K562 (cell line): ENCODE results near the gene CXCR6. TPM values are rescaled to one million over a fixed set of nuclear protein-coding genes. Genes with fewer than 3 reads are reported as not detected.

Source experiments
- ATAC-seq: fragments of 200-7000 bp; cut with Tn5 transposase; 3 replicates; pipeline ENCODE4 v1.9.1; 2020; ENCODE audit warnings: moderate library complexity
- BruUV-seq: library from RNA; stranded (reverse); fragments of 400-500 nt; replicated peaks from 2 replicates; lab custom pipeline; 2021; lab: Mats Ljungman, UMichigan
- CTCF ChIA-PET: fragments of 300-600 bp; formaldehyde crosslinking; extraction: SDS; loops from one replicate; lab custom pipeline; 2021; ENCODE audit warnings: low intra/inter-chr PET ratio; lab: Yijun Ruan, JAX
- POLR2A ChIA-PET: fragments of 300-600, 350-650 bp; sonication (Branson Sonifier 250); formaldehyde crosslinking; extraction: SDS; loops from one replicate; lab custom pipeline; 2021; ENCODE audit warnings: antibody characterized with exemption, inconsistent platforms; lab: Yijun Ruan, JAX
- DNase-seq, 4 experiments: peaks; one replicate each; pipeline versions ENCODE4 v3.0.0 to v3.0.0-alpha.2; 2011 to 2018; ENCODE audit warnings: low spot score in 3 of 4, mixed read lengths in 3 of 4; ENCODE audit errors: extremely low read depth in 1 of 4
- FAIRE-seq: peaks from 2 replicates; lab custom pipeline; 2011; peaks lifted over from hg19 to GRCh38; lab: Jason Lieb, UNC
- H2AFZ ChIP-seq: 2 replicates; pipeline ENCODE4 v1.6.0; 2011; ENCODE audit warnings: low read depth, low read length, control low read depth, inconsistent platforms
- H3K27ac ChIP-seq: fragments of 200-600 bp; 3 replicates; pipeline ENCODE4 v1.8.0; 2011; ENCODE audit warnings: low read depth, mild to moderate bottlenecking, control low read depth, inconsistent platforms, low read length, moderate library complexity, mixed read lengths; ENCODE audit errors: extremely low read depth
- H3K27me3 ChIP-seq, 2 experiments: fragments of 300-600 bp in 1 of 2; 2 replicates in 1 of 2; 3 replicates in 1 of 2; pipeline versions ENCODE4 v1.6.0 to v1.8.0; 2011; ENCODE audit warnings: inconsistent platforms in 2 of 2, low read length in 2 of 2, mild to moderate bottlenecking in 1 of 2, mixed read lengths in 1 of 2, moderate library complexity in 1 of 2; ENCODE audit not compliant: control insufficient read depth in 2 of 2, insufficient read depth in 2 of 2
- H3K36me3 ChIP-seq: fragments of 300-600 bp; 3 replicates; pipeline ENCODE4 v1.8.0; 2011; ENCODE audit warnings: mild to moderate bottlenecking, low read length, inconsistent platforms; ENCODE audit not compliant: control insufficient read depth, insufficient read depth
- H3K4me1 ChIP-seq, 2 experiments: fragments of 200-600 bp in 1 of 2; replicated peaks in 1 of 2; 2 replicates in 1 of 2; 3 replicates in 1 of 2; pipeline versions ENCODE4 v1.5.1 to v1.8.0; 2011; ENCODE audit warnings: inconsistent platforms in 2 of 2, low read length in 2 of 2, mild to moderate bottlenecking in 1 of 2, mixed read lengths in 1 of 2, moderate library complexity in 1 of 2; ENCODE audit not compliant: control insufficient read depth in 2 of 2, insufficient read depth in 2 of 2
- H3K4me2 ChIP-seq: 2 replicates; pipeline ENCODE4 v1.6.1; 2011; ENCODE audit warnings: low read length, control low read depth, inconsistent platforms, mixed read lengths; ENCODE audit not compliant: insufficient read depth
- H3K4me3 ChIP-seq: fragments of 200-600 bp; sonication (generic), shearing (Covaris generic); 2 replicates; pipeline ENCODE4 v1.5.1; 2016; ENCODE audit warnings: control low read depth, inconsistent platforms
- H3K79me2 ChIP-seq: fragments of 200-600 bp; 3 replicates; pipeline ENCODE4 v1.8.0; 2011; ENCODE audit warnings: low read length, inconsistent platforms; ENCODE audit not compliant: control insufficient read depth, insufficient read depth
- H3K9ac ChIP-seq, 2 experiments: 2 replicates each; pipeline versions ENCODE4 v1.6.0 to v1.6.1; 2011; ENCODE audit warnings: low read depth in 2 of 2, low read length in 2 of 2, control low read depth in 1 of 2, inconsistent platforms in 1 of 2, mild to moderate bottlenecking in 1 of 2, mixed read lengths in 1 of 2; ENCODE audit not compliant: insufficient read depth in 1 of 2
- H3K9me1 ChIP-seq: one replicate; pipeline ENCODE4 v1.6.0; 2011; ENCODE audit warnings: inconsistent platforms, mild to moderate bottlenecking, low read length, moderate library complexity; ENCODE audit not compliant: control insufficient read depth, insufficient read depth
- H3K9me3 ChIP-seq: replicated peaks from 2 replicates; pipeline ENCODE4 v1.5.1; 2011; ENCODE audit warnings: low read depth, low read length, inconsistent platforms; ENCODE audit not compliant: control insufficient read depth, insufficient read depth
- H4K20me1 ChIP-seq: replicated peaks from 2 replicates; pipeline ENCODE4 v1.6.1; 2011; ENCODE audit warnings: low read length, inconsistent platforms, mixed read lengths; ENCODE audit not compliant: control insufficient read depth, insufficient read depth
- HDGF ChIP-seq: fragments of 450-650 bp; IDR thresholded peaks from 2 replicates; pipeline ENCODE4 v1.6.1; 2016
- KLF13 ChIP-seq: fragments of 450-650 bp; IDR thresholded peaks from 2 replicates; pipeline ENCODE4 v1.6.1; 2016; ENCODE audit warnings: missing genetic modification characterization, low read depth, mild to moderate bottlenecking, missing compliant biosample characterization, moderate library complexity, borderline replicate concordance
- RBM14 ChIP-seq: fragments of 200-400 bp; formaldehyde crosslinking; IDR thresholded peaks from 2 replicates; pipeline ENCODE4 v1.6.1; 2018; ENCODE audit warnings: low read depth, mild to moderate bottlenecking, low read length, moderate library complexity, borderline replicate concordance; ENCODE audit not compliant: insufficient read depth
- WHSC1 ChIP-seq: IDR thresholded peaks from one replicate; pipeline ENCODE4 v1.6.1; 2012; ENCODE audit warnings: low read length, control low read depth, inconsistent platforms
- ZBTB34 ChIP-seq: fragments of 250-450 bp; sonication (Bioruptor Pico); IDR thresholded peaks from 2 replicates; pipeline ENCODE4 v1.8.0; 2021; ENCODE audit warnings: mild to moderate bottlenecking, moderate library complexity
- ZNF282 ChIP-seq: sonication (generic); formaldehyde crosslinking; IDR thresholded peaks from 2 replicates; pipeline ENCODE4 v1.8.1; 2023; ENCODE audit warnings: missing genetic modification reagents
- WGBS: fragments of 100-300 bp; shearing (Covaris generic); methylation state at CpG from one replicate; pipeline ENCODE4 v1.1.6; 2016; ENCODE audit warnings: low coverage, mixed read lengths; ENCODE audit not compliant: insufficient coverage; ENCODE audit errors: missing lambda C conversion rate; 5-methylcytosine and 5-hydroxymethylcytosine counted together
- in situ Hi-C: fragments of 300-500 bp; cut with MboI; formaldehyde crosslinking; loops from 4 replicates; pipeline ENCODE4 v1.15.0; 2018; ENCODE audit warnings: inconsistent platforms, mixed read lengths
- intact Hi-C: fragments of 100-400 bp; cut with micrococcal nuclease; formaldehyde crosslinking; loops from 2 replicates; pipeline ENCODE4 v1.14.2; 2022
- polyA plus RNA-seq, 8 experiments: library from polyadenylated mRNA; depleted of rRNA in 4 of 8; stranded (reverse) in 5 of 8; unstranded in 3 of 8; fragments of >200 nt; fragmentation: Nextera tagmentation in 2 of 8; fragmentation: Illumina TruSeq in 1 of 8; extraction: Ambion mirVana in 2 of 8; extraction: Trizol in 1 of 8; gene quantifications; 2 replicates each; pipeline versions ENCODE4 v1.2.1 to v1.2.3, GENCODE V29; 2011 to 2014; ENCODE audit warnings: inconsistent platforms in 1 of 8, missing spikeins in 1 of 8
- total RNA-seq, 7 experiments: library from RNA; depleted of rRNA in 6 of 7; stranded (reverse); fragments of >200 nt in 6 of 7; fragmentation: Illumina TruSeq in 2 of 7; extraction: Trizol in 2 of 7; gene quantifications; 2 replicates each; pipeline versions ENCODE4 v1.2.1 to v1.2.3, GENCODE V29; 2011 to 2021; ENCODE audit warnings: low replicate concordance in 1 of 7
- TF ChIP-seq, protein P1 (sequence below), 2 experiments: fragments of 250-450 bp in 1 of 2; fragments of 450-650 bp in 1 of 2; sonication (Bioruptor Pico) in 1 of 2; IDR thresholded peaks; 2 replicates each; pipeline versions ENCODE4 v1.6.1 to v1.8.0; 2016 to 2021; ENCODE audit warnings: mild to moderate bottlenecking in 2 of 2, moderate library complexity in 2 of 2, missing compliant biosample characterization in 1 of 2, missing genetic modification characterization in 1 of 2

The CXCR6 gene
- total and polyA plus RNA-seq, 9 of the 15 experiments (the other 6 are each of a cell fraction or from before 2014, with no cell fraction given): 0.28 TPM; not detected in 8

GRCh38 chr3:45990181-45990580 is 46.9 kb downstream of the CXCR6 start:
- intact Hi-C loops: no loop called here
- H3K79me2 ChIP-seq: peaks cover 88% of the 10 kb centered on the region

DNA sequence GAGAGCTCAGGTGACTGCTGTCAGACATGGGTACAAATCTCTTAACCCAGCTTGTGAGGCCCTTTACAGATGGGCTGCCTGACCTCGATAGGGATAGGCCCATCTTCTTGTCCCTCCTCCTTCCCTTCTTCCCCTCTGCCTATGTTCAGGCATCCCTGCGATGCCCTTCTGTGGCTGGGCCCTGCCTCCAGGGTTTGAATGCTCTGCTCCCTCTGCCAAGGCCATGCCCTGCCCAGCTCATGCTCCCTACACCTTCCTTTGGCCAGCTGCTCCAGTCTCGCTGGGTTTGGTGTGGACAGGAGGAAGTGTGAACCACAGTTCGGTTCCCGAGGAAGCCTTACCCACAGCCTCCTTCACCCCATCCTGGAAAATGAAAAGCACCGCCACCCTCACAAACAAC is 48.1 kb downstream of the CXCR6 start:
- Histone ChIP-seq H3K4me2 (no peak overlapping the region), H4K20me1 (peaks cover 15% of the 10 kb centered on the region), H3K79me2 (peaks cover 85% of the 10 kb centered on the region), H3K9me3 (no peaks in the 10 kb centered on the region), H3K27ac (no peak overlapping the region), H3K4me3 (no peak overlapping the region), H3K9me1 (peaks cover 17% of the 10 kb centered on the region), H3K27me3 (no peaks in the 10 kb centered on the region), H2AFZ (no peak overlapping the region), H3K9ac (peak overlapping the region in 1 of 2 experiments; percentile 67; a peak in 2 of 4 replicates), H3K4me1 (peaks cover 28 to 49% of the 10 kb centered on the region in 2 experiments), H3K36me3 (peaks cover 11% of the 10 kb centered on the region; the same call in 1 of the 3 replicates)
- ATAC-seq (no peak), DNase-seq (no peak), FAIRE-seq (no peak)
- 87% methylated on average over 6 of the region's 6 CpGs for WGBS
- intact Hi-C loops: no loop called here
- no peak for TF ChIP-seq ZBTB34 (CRISPR knock-in tag)
- peak; percentile 33 for TF ChIP-seq WHSC1
- BruUV-seq: no TSS peak
- in situ Hi-C loops: no loop called here
- ChIA-PET CTCF (no interaction called here), POLR2A (no interaction called here)

More at GRCh38 chr3:45990181-45990580, 46.9 kb downstream of the CXCR6 start:
- H3K36me3 ChIP-seq: peaks cover 15% of the 10 kb centered on the region; the same call in 2 of the 3 replicates
- no peak overlapping the region for H2AFZ ChIP-seq
- 32% methylated on average over 3 of the region's 3 CpGs for WGBS
- peak; percentile 65 for FAIRE-seq
- H3K4me1 ChIP-seq: peaks cover 19 to 54% of the 10 kb centered on the region in 2 experiments
- peak overlapping the region; percentile 2; the same call in 1 of the 2 replicates for H3K4me2 ChIP-seq
- H3K9ac ChIP-seq: peak overlapping the region in 1 of 2 experiments; percentile 6; a peak in 1 of 4 replicates
- BruUV-seq: no TSS peak
- ATAC-seq: peak; percentile 8; the same call in 1 of the 3 replicates
- CTCF ChIA-PET: no interaction called here
- in situ Hi-C loops: no loop called here
- TF ChIP-seq, protein P1, sequence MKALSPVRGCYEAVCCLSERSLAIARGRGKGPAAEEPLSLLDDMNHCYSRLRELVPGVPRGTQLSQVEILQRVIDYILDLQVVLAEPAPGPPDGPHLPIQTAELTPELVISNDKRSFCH (CRISPR knock-in tag; IDR thresholded peaks at IDR 0.05): no peak
- TF ChIP-seq, protein P1 (tag; IDR thresholded peaks at IDR 0.05): 0 out of 2 replicates have a peak, but pooled peaks have one; percentile 37
- no peak for TF ChIP-seq HDGF
- TF ChIP-seq KLF13 (tag): no peak
- TF ChIP-seq RBM14: no peak
- TF ChIP-seq ZNF282: no peak
- H3K27ac ChIP-seq: no peak overlapping the region
- peak in 2 of 4 experiments; percentile 36 to 38 for DNase-seq
- H3K4me3 ChIP-seq: no peak overlapping the region
- peaks cover 17% of the 10 kb centered on the region for H3K9me1 ChIP-seq
- POLR2A ChIA-PET: interaction anchor here (1.1 kb wide), 1 partner anchor 24 kb away, joined by 3 read pairs; no protein-coding TSS in a partner anchor
- H3K27me3 ChIP-seq: no peaks in the 10 kb centered on the region
- H4K20me1 ChIP-seq: peaks cover 27% of the 10 kb centered on the region
- no peaks in the 10 kb centered on the region for H3K9me3 ChIP-seq
